Smooth muscle cell (in vitro differentiated cells): ENCODE data around the gene PCMTD2. TPM values are rescaled to one million over a fixed set of nuclear protein-coding genes. Genes with fewer than 3 reads are reported as not detected.

Source experiments
- DNase-seq: peaks from one replicate; lab custom pipeline; 2025; ENCODE audit not compliant: unreplicated experiment; lab: John Stamatoyannopoulos, UW
- H2AFZ ChIP-seq: fragments of 200-600 bp; sonication (generic); 2 replicates; pipeline ENCODE4 v1.6.0; 2016; ENCODE audit warnings: antibody characterized with exemption, low read depth, mild to moderate bottlenecking
- H3F3A ChIP-seq: fragments of 200-600 bp; sonication (generic); 2 replicates; pipeline ENCODE4 v1.6.0; 2017; ENCODE audit warnings: antibody characterized with exemption, low read depth
- H3K27ac ChIP-seq: fragments of 200-600 bp; sonication (generic); 2 replicates; pipeline ENCODE4 v1.5.1; 2016; ENCODE audit warnings: low read depth, mild to moderate bottlenecking
- H3K27me3 ChIP-seq: fragments of 200-600 bp; sonication (generic); 2 replicates; pipeline ENCODE4 v1.6.1; 2016; ENCODE audit warnings: low read depth, mild to moderate bottlenecking
- H3K36me3 ChIP-seq: fragments of 200-600 bp; sonication (generic); 2 replicates; pipeline ENCODE4 v1.5.1; 2016; ENCODE audit warnings: low read depth
- H3K4me1 ChIP-seq: fragments of 200-600 bp; sonication (generic); 2 replicates; pipeline ENCODE4 v1.5.1; 2016; ENCODE audit warnings: low read depth
- H3K4me2 ChIP-seq: fragments of 200-600 bp; sonication (generic); 2 replicates; pipeline ENCODE4 v1.6.0; 2016; ENCODE audit warnings: mild to moderate bottlenecking
- H3K4me3 ChIP-seq: fragments of 200-600 bp; sonication (generic); 2 replicates; pipeline ENCODE4 v1.5.1; 2016; ENCODE audit warnings: mild to moderate bottlenecking
- H3K79me2 ChIP-seq: fragments of 200-600 bp; sonication (generic); 2 replicates; pipeline ENCODE4 v1.6.0; 2016; ENCODE audit warnings: low read depth, mild to moderate bottlenecking
- H3K9ac ChIP-seq: fragments of 200-600 bp; sonication (generic); 2 replicates; pipeline ENCODE4 v1.6.0; 2016; ENCODE audit warnings: low read depth
- H3K9me3 ChIP-seq: fragments of 200-600 bp; sonication (generic); replicated peaks from 2 replicates; pipeline ENCODE4 v1.5.1; 2016; ENCODE audit warnings: low read depth
- H4K20me1 ChIP-seq: fragments of 200-600 bp; sonication (generic); 2 replicates; pipeline ENCODE4 v1.6.0; 2016; ENCODE audit warnings: low read depth
- CTCF ChIP-seq: fragments of 200-600 bp; sonication (generic); IDR thresholded peaks from 2 replicates; pipeline ENCODE4 v1.5.1; 2017; ENCODE audit warnings: borderline replicate concordance, mild to moderate bottlenecking, antibody characterized with exemption; ENCODE audit not compliant: insufficient read depth, poor library complexity, severe bottlenecking
- WGBS: methylation state at CpG from one replicate; pipeline ENCODE4 v1.1.7; 2016; ENCODE audit warnings: low lambda C conversion rate; 5-methylcytosine and 5-hydroxymethylcytosine counted together
- polyA plus RNA-seq: library from polyadenylated mRNA; unstranded; fragments of >200 nt; fragmentation: Nextera tagmentation; extraction: Ambion mirVana; gene quantifications from 2 replicates; pipeline ENCODE4 v1.2.1, GENCODE V29; 2016
- total RNA-seq: library from RNA; depleted of rRNA; stranded (reverse); fragments of >200 nt; gene quantifications from 2 replicates; pipeline ENCODE4 v1.2.3, GENCODE V29; 2014

PCMTD2 gene
- total and polyA plus RNA-seq, 2 experiments from 2014 or later: 15.4 to 74.9 TPM

DNA sequence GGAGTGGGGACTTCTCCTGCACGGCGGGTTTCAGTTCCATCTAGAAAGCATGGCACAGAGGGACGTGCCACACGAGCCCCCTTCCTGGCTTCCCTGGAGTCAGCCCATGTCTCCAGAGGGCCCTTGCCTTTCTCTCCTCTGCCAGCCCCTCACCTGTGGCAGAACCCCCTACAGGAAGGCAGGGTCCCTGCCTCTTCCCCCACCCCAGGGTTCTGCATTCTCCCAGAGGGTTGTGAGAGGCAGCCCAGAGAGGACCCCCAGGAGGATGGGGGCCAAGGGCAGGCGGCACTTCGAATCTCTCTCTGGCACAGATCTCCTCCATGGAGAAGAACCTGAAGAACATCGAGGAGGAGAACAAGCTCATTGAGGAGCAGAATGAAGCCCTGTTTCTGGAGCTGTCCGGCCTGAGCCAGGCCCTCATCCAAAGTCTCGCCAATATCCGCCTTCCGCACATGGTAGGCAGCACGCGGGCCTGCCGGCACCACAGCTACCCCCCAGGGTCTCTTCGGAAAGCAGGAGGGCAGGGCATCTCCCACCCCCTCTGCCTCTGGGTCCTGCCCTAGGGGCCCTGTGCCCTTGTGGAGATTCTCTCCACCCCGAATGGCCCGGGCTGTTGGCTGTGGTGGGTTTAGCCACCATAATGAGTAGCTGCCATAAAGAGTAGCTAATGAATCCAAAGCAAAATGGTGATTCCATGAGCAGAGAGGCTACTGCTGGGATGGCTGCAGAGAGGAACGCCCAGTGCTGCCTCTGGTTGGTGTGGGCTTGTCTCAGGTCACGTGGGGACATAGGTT, 15.9 kb upstream of the PCMTD2 start:
- Histone ChIP-seq H2AFZ (no peak overlapping the region), H3K4me3 (no peak overlapping the region), H4K20me1 (no peaks in the 10 kb centered on the region), H3K79me2 (no peaks in the 10 kb centered on the region), H3K9ac (no peak overlapping the region), H3K4me1 (no peaks in the 10 kb centered on the region), H3K27me3 (no peaks in the 10 kb centered on the region), H3F3A (no peaks in the 10 kb centered on the region), H3K9me3 (no peaks in the 10 kb centered on the region), H3K27ac (no peak overlapping the region), H3K4me2 (no peak overlapping the region), H3K36me3 (no peaks in the 10 kb centered on the region)
- WGBS: 93% methylated on average over 19 of the region's 19 CpGs
- DNase-seq: no peak
- no peak for TF ChIP-seq CTCF

GRCh38 chr20:64240243-64241015, 15.1 kb upstream of the PCMTD2 start:
- 90% methylated on average over 26 of the region's 26 CpGs for WGBS
- no peak for TF ChIP-seq CTCF
- H4K20me1 ChIP-seq: no peaks in the 10 kb centered on the region

DNA sequence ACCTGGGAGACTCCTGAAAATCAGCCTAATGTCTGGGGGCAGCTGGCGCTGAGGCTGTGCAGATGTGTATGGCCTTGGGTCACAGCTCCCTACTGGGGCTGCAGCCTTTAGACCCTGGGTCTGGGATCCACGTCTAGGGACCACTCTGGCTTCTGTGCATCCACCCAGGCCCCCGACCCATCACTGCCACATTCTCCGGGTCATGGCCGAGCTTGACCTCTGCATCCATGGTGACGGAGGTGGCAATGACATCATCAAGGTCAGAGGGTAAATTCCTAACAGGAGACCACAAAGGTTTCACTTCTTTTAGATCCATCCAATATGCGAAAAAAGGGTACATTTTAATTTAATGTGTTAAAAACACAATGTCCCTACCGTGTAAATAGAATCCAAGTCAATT, 14.5 kb upstream of the PCMTD2 start:
- no peaks in the 10 kb centered on the region for H3K4me1 ChIP-seq
- H3K9ac ChIP-seq: no peak overlapping the region
- H2AFZ ChIP-seq: no peak overlapping the region
- TF ChIP-seq CTCF: no peak
- H3K27me3 ChIP-seq: no peaks in the 10 kb centered on the region
- no peaks in the 10 kb centered on the region for H3F3A ChIP-seq
- no peak overlapping the region for H3K27ac ChIP-seq
- H3K9me3 ChIP-seq: no peaks in the 10 kb centered on the region
- no peak for DNase-seq
- H4K20me1 ChIP-seq: no peaks in the 10 kb centered on the region
- H3K79me2 ChIP-seq: no peaks in the 10 kb centered on the region
- H3K36me3 ChIP-seq: no peaks in the 10 kb centered on the region
- 90% methylated on average over 8 of the region's 8 CpGs for WGBS
- no peak overlapping the region for H3K4me3 ChIP-seq
- H3K4me2 ChIP-seq: no peak overlapping the region

More at GRCh38 chr20:64240243-64241015, 15.1 kb upstream of the PCMTD2 start:
- Histone ChIP-seq H3K4me2 (no peak overlapping the region), H3K36me3 (no peaks in the 10 kb centered on the region), H2AFZ (no peak overlapping the region), H3K9me3 (no peaks in the 10 kb centered on the region), H3K4me3 (no peak overlapping the region), H3F3A (no peaks in the 10 kb centered on the region), H3K4me1 (no peaks in the 10 kb centered on the region), H3K79me2 (no peaks in the 10 kb centered on the region), H3K27ac (no peak overlapping the region), H3K27me3 (no peaks in the 10 kb centered on the region), H3K9ac (no peak overlapping the region)
- DNase-seq: no peak
